GM12892 (cell line): Measurements from ENCODE around the gene ATOH1. TPM values are rescaled to one million over a fixed set of nuclear protein-coding genes. Genes with fewer than 3 reads are reported as not detected.
A peak's percentile ranks its signal among the peaks of the same experiment; 100 is the strongest.

Experiments
- DNase-seq: peaks from one replicate; pipeline ENCODE4 v3.0.0; 2011; ENCODE audit not compliant: insufficient read length
- FAIRE-seq: peaks from 2 replicates; lab custom pipeline; 2011; peaks lifted over from hg19 to GRCh38; lab: Jason Lieb, UNC
- POLR2A ChIP-seq: IDR thresholded peaks from 2 replicates; pipeline ENCODE4 v1.6.1; 2011; ENCODE audit warnings: low read depth, low read length, control low read depth
- POLR2AphosphoS5 ChIP-seq: IDR thresholded peaks from 2 replicates; pipeline ENCODE4 v1.6.1; 2011; ENCODE audit warnings: low read depth, low read length, control low read depth
- TAF1 ChIP-seq: IDR thresholded peaks from 2 replicates; pipeline ENCODE4 v1.6.1; 2011; ENCODE audit warnings: low read depth, mild to moderate bottlenecking, control low read depth, low read length, borderline replicate concordance
- polyA plus RNA-seq: library from polyadenylated mRNA; unstranded; fragments of >200 nt; gene quantifications from one replicate; pipeline ENCODE4 v1.2.1, GENCODE V29; 2012; ENCODE audit warnings: missing spikeins, inconsistent platforms; ENCODE audit not compliant: missing spikeins

The ATOH1 gene, protein sequence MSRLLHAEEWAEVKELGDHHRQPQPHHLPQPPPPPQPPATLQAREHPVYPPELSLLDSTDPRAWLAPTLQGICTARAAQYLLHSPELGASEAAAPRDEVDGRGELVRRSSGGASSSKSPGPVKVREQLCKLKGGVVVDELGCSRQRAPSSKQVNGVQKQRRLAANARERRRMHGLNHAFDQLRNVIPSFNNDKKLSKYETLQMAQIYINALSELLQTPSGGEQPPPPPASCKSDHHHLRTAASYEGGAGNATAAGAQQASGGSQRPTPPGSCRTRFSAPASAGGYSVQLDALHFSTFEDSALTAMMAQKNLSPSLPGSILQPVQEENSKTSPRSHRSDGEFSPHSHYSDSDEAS
- not detected for polyA plus RNA-seq

DNA sequence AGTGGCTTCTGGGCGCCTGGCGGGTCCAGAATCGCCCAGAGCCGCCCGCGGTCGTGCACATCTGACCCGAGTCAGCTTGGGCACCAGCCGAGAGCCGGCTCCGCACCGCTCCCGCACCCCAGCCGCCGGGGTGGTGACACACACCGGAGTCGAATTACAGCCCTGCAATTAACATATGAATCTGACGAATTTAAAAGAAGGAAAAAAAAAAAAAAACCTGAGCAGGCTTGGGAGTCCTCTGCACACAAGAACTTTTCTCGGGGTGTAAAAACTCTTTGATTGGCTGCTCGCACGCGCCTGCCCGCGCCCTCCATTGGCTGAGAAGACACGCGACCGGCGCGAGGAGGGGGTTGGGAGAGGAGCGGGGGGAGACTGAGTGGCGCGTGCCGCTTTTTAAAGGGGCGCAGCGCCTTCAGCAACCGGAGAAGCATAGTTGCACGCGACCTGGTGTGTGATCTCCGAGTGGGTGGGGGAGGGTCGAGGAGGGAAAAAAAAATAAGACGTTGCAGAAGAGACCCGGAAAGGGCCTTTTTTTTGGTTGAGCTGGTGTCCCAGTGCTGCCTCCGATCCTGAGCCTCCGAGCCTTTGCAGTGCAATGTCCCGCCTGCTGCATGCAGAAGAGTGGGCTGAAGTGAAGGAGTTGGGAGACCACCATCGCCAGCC is at the start of gene ATOH1:
ATOH1 (plus strand) TSS at position 422 of the 663 bp plus-strand sequence; CDS start at position 596, 174 bp downstream.
- no peak for FAIRE-seq
- no peak for DNase-seq
- TF ChIP-seq POLR2AphosphoS5 (no peak), TAF1 (no peak), POLR2A (no peak)

DNA sequence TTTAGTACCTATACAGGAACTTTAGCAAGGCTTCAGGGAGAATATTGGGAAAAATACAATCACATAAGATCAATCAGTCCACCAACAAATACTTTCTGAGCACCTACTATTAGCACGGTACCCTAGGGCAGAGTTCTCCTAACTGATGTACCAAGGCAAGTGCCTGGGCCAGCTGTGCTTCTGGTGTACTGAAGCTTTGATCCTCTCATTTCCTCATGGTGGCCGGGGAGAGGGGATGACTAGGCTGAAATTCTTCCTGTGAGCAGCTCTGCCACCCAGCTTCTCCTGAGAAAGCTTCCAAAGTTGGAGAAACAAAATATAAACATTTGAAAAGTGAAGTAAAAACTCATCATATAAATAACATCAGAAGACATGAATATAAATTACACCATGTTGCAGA is 49.3 kb upstream of the ATOH1 start:
- FAIRE-seq: no peak
- TF ChIP-seq TAF1 (no peak), POLR2A (no peak), POLR2AphosphoS5 (no peak)
- no peak for DNase-seq

DNA sequence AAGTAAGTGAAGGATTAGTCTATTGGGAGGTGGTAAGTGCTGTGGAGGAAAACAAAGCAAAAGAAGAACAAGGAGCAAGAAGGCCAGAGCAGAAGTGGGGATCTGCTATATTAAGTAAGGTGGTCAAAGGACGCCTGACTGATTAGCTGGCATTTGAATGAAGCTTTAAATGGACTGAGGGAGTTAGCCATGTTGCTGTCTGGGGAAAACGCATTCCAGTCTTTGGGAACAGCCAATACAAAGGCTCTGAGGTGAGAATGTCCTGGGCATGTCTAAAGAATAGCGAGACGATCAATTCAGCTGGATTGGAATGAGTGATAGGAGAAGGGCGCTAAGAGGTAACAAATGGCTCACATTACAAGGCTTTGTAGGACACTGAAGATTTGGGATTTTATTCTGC is 48.5 kb upstream of the ATOH1 start:
- TF ChIP-seq TAF1: no peak
- no peak for TF ChIP-seq POLR2AphosphoS5
- TF ChIP-seq POLR2A: no peak
- DNase-seq: no peak
- no peak for FAIRE-seq

DNA sequence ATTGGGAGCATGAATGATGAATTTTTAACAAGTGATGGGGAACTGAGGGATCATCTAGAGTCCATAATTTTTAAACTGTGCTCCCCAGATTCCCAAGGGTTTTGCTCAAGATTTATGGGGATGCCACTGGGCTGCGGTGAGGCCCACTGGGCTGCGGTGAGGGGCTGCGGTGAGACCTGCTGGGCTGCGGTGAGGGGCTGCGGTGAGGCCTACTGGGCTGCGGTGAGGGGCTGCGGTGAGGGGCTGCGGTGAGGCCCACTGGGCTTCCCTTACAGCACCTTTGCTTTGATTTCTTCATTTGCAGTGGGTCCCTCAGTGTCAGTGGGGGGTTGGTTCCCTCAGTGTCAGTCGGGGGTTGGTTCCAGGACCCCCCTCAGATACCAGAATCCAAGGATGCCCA is 47.4 kb upstream of the ATOH1 start:
- FAIRE-seq: no peak
- TF ChIP-seq TAF1 (no peak), POLR2A (no peak), POLR2AphosphoS5 (no peak)

DNA sequence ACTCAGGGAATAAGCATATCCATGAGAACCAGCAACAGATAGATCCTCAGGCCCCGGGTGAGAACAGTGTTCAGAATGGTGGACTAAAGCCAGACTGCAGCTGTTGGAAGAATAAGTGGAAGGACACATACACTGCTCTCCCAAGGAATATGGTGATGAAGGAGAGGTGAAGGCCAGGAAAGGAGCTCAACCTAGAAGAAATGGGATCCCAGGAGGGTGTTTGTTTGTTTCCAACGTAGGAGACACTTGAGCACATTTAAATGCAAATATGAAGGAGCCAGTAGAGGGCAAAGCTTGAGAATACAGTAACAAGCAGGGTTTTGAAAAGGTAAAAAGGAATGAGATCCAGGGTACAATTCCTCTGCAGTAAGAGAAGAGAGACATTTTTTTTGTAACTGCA is 42.4 kb upstream of the ATOH1 start:
- FAIRE-seq (no peak), DNase-seq (no peak)
- TF ChIP-seq POLR2A: no peak
- no peak for TF ChIP-seq TAF1
- no peak for TF ChIP-seq POLR2AphosphoS5

More for the DNA sequence above, 47.4 kb upstream of the ATOH1 start:
- no peak for DNase-seq

DNA sequence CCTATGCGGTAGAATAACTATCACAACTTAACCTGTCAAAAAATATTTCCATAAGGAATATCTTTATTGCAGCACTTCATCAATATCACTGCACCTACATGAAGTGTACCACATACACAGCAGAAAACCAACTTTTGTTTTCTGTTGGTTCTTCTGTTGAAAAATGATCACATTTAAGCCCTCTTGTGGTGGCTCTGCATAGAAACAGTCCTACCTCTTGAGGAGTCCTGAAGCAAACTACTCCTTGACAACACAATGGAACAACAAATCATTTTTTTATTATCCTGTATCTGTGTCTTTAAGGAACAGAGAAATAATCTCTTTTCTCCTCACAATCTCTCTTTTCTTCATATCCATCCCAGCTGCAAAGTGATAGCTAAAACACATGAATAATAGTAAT is 39.8 kb upstream of the ATOH1 start:
- TF ChIP-seq POLR2AphosphoS5 (no peak), TAF1 (no peak), POLR2A (no peak)
- FAIRE-seq: no peak
- no peak for DNase-seq

DNA sequence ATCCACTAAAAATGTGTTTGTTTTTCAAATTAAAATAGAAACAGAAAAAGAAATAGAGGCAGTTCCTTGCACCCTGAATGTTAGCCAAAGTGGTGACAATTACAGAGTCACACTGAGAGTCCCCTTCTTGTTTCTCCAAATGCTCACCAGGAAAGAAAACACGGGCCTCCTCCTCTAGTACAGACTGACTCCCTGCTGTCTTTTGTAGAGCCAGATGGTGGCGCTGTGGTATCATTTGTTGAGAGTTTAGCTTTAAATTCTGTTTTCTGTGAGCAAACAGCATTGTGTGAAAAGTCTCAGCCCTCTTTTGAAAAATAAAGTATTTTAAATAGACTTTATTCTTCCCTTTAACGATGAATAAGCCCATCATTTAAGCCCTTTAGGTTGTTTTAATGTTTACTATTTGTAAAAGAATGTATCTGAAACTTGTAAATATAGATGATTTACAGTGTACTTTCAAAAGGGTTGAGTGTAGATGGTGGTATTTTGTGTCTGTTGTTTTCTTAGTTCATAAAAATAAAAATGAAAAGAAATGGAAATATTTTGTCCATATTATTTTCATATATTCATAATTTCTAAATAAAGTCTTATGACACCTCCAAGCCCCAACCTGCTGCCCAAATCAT is 36.9 kb upstream of the ATOH1 start:
- FAIRE-seq (peak; percentile 82), DNase-seq (no peak)
- TF ChIP-seq POLR2AphosphoS5: no peak
- TF ChIP-seq TAF1: no peak
- TF ChIP-seq POLR2A: no peak

DNA sequence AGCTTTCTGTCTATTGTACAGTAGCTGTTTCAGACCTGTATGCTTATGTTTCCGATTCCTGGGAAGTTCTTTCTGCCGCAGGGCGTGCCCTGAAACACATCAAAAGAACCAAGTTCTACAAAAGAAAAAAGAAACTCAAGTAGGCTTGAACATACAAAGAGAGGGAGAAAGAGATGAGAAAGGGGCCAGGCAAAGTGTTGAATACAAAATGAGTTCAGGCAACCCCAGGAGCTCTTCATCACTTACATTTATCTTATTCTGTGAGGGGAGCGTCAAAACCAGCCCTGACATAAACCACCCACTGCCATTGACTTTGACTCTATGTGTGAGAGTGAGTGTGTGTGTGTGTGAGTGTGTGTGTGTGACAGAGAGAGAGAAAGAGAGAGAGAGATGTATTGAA is 26.5 kb upstream of the ATOH1 start:
- FAIRE-seq (no peak), DNase-seq (no peak)
- no peak for TF ChIP-seq POLR2A
- no peak for TF ChIP-seq TAF1

DNA sequence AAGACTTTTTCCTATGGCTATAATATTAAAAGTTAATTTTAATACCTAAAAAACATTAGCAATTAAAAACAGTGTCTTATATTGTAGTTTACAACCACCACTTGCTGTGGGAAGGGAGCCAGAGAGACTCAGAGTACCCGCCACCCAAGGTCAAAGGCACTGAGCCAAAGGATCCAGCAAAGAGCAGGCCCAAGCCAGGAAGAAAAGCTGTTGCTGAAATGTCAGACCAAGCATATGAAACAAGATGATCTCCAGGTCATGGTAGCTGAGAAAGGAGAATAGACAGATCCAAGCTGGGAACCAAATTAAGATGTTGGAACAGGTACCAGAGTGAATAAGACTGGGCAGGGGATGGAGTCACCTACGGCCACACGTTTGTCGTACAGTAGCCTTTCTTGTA is 18.8 kb upstream of the ATOH1 start:
- TF ChIP-seq POLR2A: no peak
- FAIRE-seq: no peak
- no peak for DNase-seq

DNA sequence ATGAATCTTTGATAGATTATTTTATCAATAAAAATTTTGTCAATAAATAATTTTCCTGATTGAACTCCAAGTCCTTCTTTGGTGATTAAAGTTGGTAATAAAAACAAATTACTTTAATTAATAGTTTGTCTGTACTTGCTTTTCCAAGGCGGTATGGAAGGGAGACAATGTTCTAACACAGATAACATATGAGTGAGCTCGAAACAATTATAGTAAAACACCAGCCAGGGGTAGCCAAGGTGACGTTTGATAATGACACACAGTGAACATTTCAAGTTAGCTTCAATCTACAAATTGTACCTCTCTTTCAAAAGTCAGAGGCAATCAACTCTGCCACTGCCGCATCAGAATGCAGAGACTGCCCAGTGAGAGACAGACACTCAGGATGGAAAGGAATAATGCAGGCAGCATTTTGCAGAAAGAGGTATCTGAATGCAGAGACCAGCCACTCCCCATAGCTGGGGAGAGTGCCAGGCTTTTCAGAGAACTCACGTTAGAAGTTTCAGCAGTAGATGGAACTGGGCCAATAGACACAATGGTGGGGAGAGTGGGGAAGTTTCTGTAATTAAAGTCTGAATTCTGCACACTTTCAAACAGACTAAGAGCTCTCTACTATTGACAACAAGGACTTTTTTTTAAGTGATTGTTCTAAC is 18.1 kb upstream of the ATOH1 start:
- no peak for FAIRE-seq
- TF ChIP-seq POLR2A: no peak
- TF ChIP-seq TAF1: no peak
- no peak for TF ChIP-seq POLR2AphosphoS5
- no peak for DNase-seq

DNA sequence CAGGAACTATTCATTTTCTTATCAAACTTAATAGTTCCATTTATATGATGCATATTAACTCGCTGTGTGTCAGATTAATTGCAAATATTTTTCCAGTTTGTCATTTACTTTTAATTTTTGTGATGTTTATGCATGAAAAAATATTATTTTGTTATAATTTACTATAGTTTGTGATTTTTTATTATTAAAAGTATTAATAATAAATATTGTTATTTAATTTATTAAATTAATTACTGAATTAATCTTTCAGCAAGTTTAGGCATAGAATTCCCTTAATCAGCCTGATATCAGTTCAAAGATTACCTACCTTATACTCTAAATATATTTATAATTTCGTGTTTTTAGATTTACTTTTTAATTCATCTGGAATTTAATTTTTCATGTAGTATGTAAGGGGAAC is 15.5 kb upstream of the ATOH1 start:
- TF ChIP-seq POLR2A: no peak
- no peak for TF ChIP-seq TAF1
- TF ChIP-seq POLR2AphosphoS5: no peak
- no peak for DNase-seq
- no peak for FAIRE-seq

DNA sequence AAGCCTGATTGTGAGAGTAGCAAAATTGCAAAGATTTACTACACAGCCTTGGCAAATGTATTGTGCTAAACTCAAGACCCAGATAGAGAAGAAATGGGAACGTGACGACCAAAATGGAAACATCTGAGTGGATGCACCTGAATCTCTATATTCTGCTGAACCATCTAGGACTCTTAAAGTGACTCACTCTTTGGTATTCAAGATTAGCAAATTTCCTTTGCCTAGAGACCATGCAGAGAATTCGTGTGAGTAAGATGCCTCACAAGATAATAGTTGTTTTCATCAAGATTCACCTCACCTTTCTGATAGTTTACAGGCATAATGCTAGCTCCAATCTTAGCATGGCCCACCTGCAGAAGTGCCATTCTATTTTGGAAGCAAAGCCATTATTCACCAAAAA is 14.4 kb upstream of the ATOH1 start:
- FAIRE-seq: no peak
- TF ChIP-seq TAF1 (no peak), POLR2AphosphoS5 (no peak), POLR2A (no peak)
- no peak for DNase-seq
